Endothelial cell of umbilical vein (primary cell): ENCODE measurements around the gene ADARB2. TPM values are rescaled to one million over a fixed set of nuclear protein-coding genes. Genes with fewer than 3 reads are reported as not detected.

Experiments
- BruUV-seq: library from RNA; stranded (reverse); fragments of 400-500 nt; replicated peaks from 2 replicates; lab custom pipeline; 2021; lab: Mats Ljungman, UMichigan
- CTCF ChIA-PET: fragments of 300-600, 350-600 bp; sonication (Branson Sonifier 250); formaldehyde crosslinking; loops from one replicate; lab custom pipeline; 2021; ENCODE audit warnings: antibody characterized with exemption, inconsistent platforms; lab: Charles Lee
- POLR2A ChIA-PET: fragments of 300-600, 350-600 bp; sonication (Branson Sonifier 250); formaldehyde crosslinking; loops from one replicate; lab custom pipeline; 2021; ENCODE audit warnings: antibody characterized with exemption, inconsistent platforms; lab: Charles Lee
- DNase-seq: peaks from one replicate; pipeline ENCODE4 v3.0.0-alpha.2; 2011; ENCODE audit warnings: low read depth, low spot score
- FAIRE-seq: peaks from 2 replicates; lab custom pipeline; 2011; peaks lifted over from hg19 to GRCh38; lab: Jason Lieb, UNC
- H2AFZ ChIP-seq: 2 replicates; pipeline ENCODE4 v1.6.0; 2012; ENCODE audit warnings: low read depth, low read length, control low read depth, inconsistent platforms
- H3K27ac ChIP-seq: 2 replicates; pipeline ENCODE4 v1.5.1; 2011; ENCODE audit warnings: low read depth, mild to moderate bottlenecking, control low read depth, low read length, moderate library complexity; ENCODE audit not compliant: insufficient read depth
- H3K27me3 ChIP-seq, 2 experiments: 2 replicates each; pipeline versions ENCODE4 v1.6.0 to v1.6.1; 2011; ENCODE audit warnings: low read length in 2 of 2, mixed read lengths in 1 of 2; ENCODE audit not compliant: control insufficient read depth in 2 of 2, insufficient read depth in 2 of 2
- H3K36me3 ChIP-seq, 2 experiments: 2 replicates in 1 of 2; 3 replicates in 1 of 2; pipeline ENCODE4 v1.5.1; 2011; ENCODE audit warnings: low read length in 2 of 2, mild to moderate bottlenecking in 1 of 2, moderate library complexity in 1 of 2; ENCODE audit not compliant: control insufficient read depth in 2 of 2, insufficient read depth in 2 of 2; ENCODE audit errors: extremely low read depth in 1 of 2
- H3K4me1 ChIP-seq: 3 replicates; pipeline ENCODE4 v1.5.1; 2011; ENCODE audit warnings: mild to moderate bottlenecking, low read length; ENCODE audit not compliant: control insufficient read depth, insufficient read depth; ENCODE audit errors: extremely low read depth
- H3K4me2 ChIP-seq: 2 replicates; pipeline ENCODE4 v1.6.1; 2011; ENCODE audit warnings: low read length, control low read depth, mixed read lengths; ENCODE audit not compliant: insufficient read depth
- H3K4me3 ChIP-seq, 3 experiments: fragments of 200-600 bp in 1 of 3; sonication (generic), shearing (Covaris generic) in 1 of 3; replicated peaks in 1 of 3; 2 replicates each; pipeline ENCODE4 v1.5.1; 2011 to 2016; ENCODE audit warnings: control low read depth in 3 of 3, low read length in 3 of 3, mild to moderate bottlenecking in 2 of 3, inconsistent platforms in 1 of 3, low read depth in 1 of 3, moderate library complexity in 1 of 3; ENCODE audit not compliant: insufficient read depth in 1 of 3
- H3K79me2 ChIP-seq: 2 replicates; pipeline ENCODE4 v1.6.0; 2012; ENCODE audit warnings: low read length, inconsistent platforms; ENCODE audit not compliant: control insufficient read depth, insufficient read depth
- H3K9ac ChIP-seq: replicated peaks from 2 replicates; pipeline ENCODE3; 2011; ENCODE audit warnings: low read length, control low read depth; ENCODE audit not compliant: insufficient read depth; ENCODE audit errors: extremely low read depth
- H3K9me1 ChIP-seq: replicated peaks from 3 replicates; pipeline ENCODE4 v1.6.0; 2011; ENCODE audit warnings: mild to moderate bottlenecking, low read length; ENCODE audit not compliant: control insufficient read depth, insufficient read depth; ENCODE audit errors: extremely low read depth
- H3K9me3 ChIP-seq: replicated peaks from 2 replicates; pipeline ENCODE4 v1.5.1; 2012; ENCODE audit warnings: low read length, inconsistent platforms; ENCODE audit not compliant: control insufficient read depth, insufficient read depth
- H4K20me1 ChIP-seq: replicated peaks from 2 replicates; pipeline ENCODE3; 2011; ENCODE audit warnings: mild to moderate bottlenecking, low read length; ENCODE audit not compliant: control insufficient read depth, insufficient read depth; ENCODE audit errors: extremely low read depth
- CTCF ChIP-seq, 2 donors: IDR thresholded peaks; 1 replicate in 1 of 2; 2 replicates in 1 of 2; pipeline ENCODE4 v1.5.1; 2011; ENCODE audit warnings: low read length in 2 of 2, mild to moderate bottlenecking in 2 of 2, moderate library complexity in 2 of 2, control low read depth in 1 of 2, inconsistent platforms in 1 of 2, low read depth in 1 of 2; ENCODE audit not compliant: insufficient read depth in 1 of 2; ENCODE audit errors: extremely low read depth in 1 of 2
- EZH2 ChIP-seq: IDR thresholded peaks from 2 replicates; pipeline ENCODE4 v1.6.1; 2012; ENCODE audit warnings: borderline replicate concordance, low read depth, mild to moderate bottlenecking, moderate library complexity, low read length, inconsistent platforms; ENCODE audit not compliant: severe bottlenecking
- FOS ChIP-seq: IDR thresholded peaks from 2 replicates; pipeline ENCODE4 v1.6.1; 2011; ENCODE audit warnings: mild to moderate bottlenecking, low read length, moderate library complexity, borderline replicate concordance; ENCODE audit not compliant: insufficient read depth
- GATA2 ChIP-seq: IDR thresholded peaks from 2 replicates; pipeline ENCODE4 v1.7.0; 2011; ENCODE audit warnings: low read depth, mild to moderate bottlenecking, moderate library complexity, mixed read lengths, low read length; ENCODE audit not compliant: insufficient read length, insufficient read depth
- JUN ChIP-seq: IDR thresholded peaks from 2 replicates; pipeline ENCODE4 v1.6.1; 2011; ENCODE audit warnings: borderline replicate concordance, low read depth; ENCODE audit not compliant: insufficient read length, insufficient read depth
- MAX ChIP-seq: IDR thresholded peaks from 2 replicates; pipeline ENCODE4 v1.6.1; 2011; ENCODE audit not compliant: insufficient read depth, insufficient read length
- MYC ChIP-seq: IDR thresholded peaks from one replicate; pipeline ENCODE4 v1.6.1; 2011; ENCODE audit warnings: mild to moderate bottlenecking, low read depth, low read length
- POLR2A ChIP-seq: IDR thresholded peaks from 2 replicates; pipeline ENCODE4 v1.6.1; 2012; ENCODE audit warnings: low read depth, mild to moderate bottlenecking, control low read depth, low read length
- POLR2AphosphoS5 ChIP-seq: IDR thresholded peaks from 2 replicates; pipeline ENCODE4 v1.6.1; 2012; ENCODE audit warnings: low read depth, mild to moderate bottlenecking, control low read depth, low read length, moderate library complexity; ENCODE audit not compliant: insufficient read depth
- dilution Hi-C: fragments of 300-500 bp; cut with MboI; formaldehyde crosslinking; loops from one replicate; pipeline ENCODE4 v1.15.0; 2019; ENCODE audit warnings: low sequenced_read_pairs; ENCODE audit not compliant: extremely low pct_ligation_motif_present
- intact Hi-C: fragments of 100-400 bp; cut with micrococcal nuclease; formaldehyde crosslinking; loops from one replicate; pipeline ENCODE4 v1.10.0; 2022
- polyA plus RNA-seq, 4 experiments: library from polyadenylated mRNA; depleted of rRNA in 3 of 4; stranded (reverse) in 3 of 4; unstranded in 1 of 4; fragments of >200 nt; gene quantifications; 2 replicates each; pipeline versions ENCODE4 v1.2.1 to v1.2.3, GENCODE V29; 2011 to 2012; ENCODE audit warnings: missing spikeins in 1 of 4
- total RNA-seq: library from RNA; stranded (reverse); gene quantifications from 2 replicates; pipeline ENCODE4 v1.2.3, GENCODE V29; 2021

Gene ADARB2
- total and polyA plus RNA-seq, 2 donors (not counting 3 experiments of a cell fraction or from before 2014, with no cell fraction given) = not detected

GRCh38 chr10:1465993-1466764 is 271.1 kb downstream of the ADARB2 start:
- DNase-seq (no peak), FAIRE-seq (no peak)
- Histone ChIP-seq H3K9me1 (no peaks in the 10 kb centered on the region), H3K27me3 (no peaks in the 10 kb centered on the region), H3K4me1 (no peaks in the 10 kb centered on the region), H3K27ac (no peak overlapping the region), H3K4me2 (no peak overlapping the region), H3K9me3 (no peaks in the 10 kb centered on the region), H2AFZ (no peak overlapping the region), H3K9ac (no peak overlapping the region), H3K4me3 (no peak overlapping the region), H3K79me2 (no peaks in the 10 kb centered on the region), H4K20me1 (no peaks in the 10 kb centered on the region), H3K36me3 (no peaks in the 10 kb centered on the region)
- intact Hi-C loops = no loop called here
- dilution Hi-C loops = no loop called here
- no peak for TF ChIP-seq MAX
- no peak for TF ChIP-seq GATA2
- TF ChIP-seq CTCF (IDR thresholded peaks at IDR 0.05; ENCODE audit: extremely low read depth in 1 of 2, insufficient read depth in 1 of 2, low read depth in 1 of 2, low read length in 2 of 2) = no peak
- no peak for TF ChIP-seq FOS
- TF ChIP-seq POLR2AphosphoS5 = no peak
- TF ChIP-seq POLR2A = no peak
- no peak for TF ChIP-seq JUN
- no peak for TF ChIP-seq MYC
- TF ChIP-seq EZH2 = no peak
- BruUV-seq = no TSS peak
- ChIA-PET POLR2A (no interaction called here), CTCF (no interaction called here)
